ENCODE results near the gene OSGEPL1. TPM values are rescaled to one million over a fixed set of nuclear protein-coding genes. Genes with fewer than 3 reads are reported as not detected.
"Not testable (repeated sequence)": the region's sequence is repeated elsewhere in the genome, so short reads cannot be mapped to it uniquely, and the experiment has no call there.

OSGEPL1 gene
- total RNA-seq, result 8.5 TPM

DNA sequence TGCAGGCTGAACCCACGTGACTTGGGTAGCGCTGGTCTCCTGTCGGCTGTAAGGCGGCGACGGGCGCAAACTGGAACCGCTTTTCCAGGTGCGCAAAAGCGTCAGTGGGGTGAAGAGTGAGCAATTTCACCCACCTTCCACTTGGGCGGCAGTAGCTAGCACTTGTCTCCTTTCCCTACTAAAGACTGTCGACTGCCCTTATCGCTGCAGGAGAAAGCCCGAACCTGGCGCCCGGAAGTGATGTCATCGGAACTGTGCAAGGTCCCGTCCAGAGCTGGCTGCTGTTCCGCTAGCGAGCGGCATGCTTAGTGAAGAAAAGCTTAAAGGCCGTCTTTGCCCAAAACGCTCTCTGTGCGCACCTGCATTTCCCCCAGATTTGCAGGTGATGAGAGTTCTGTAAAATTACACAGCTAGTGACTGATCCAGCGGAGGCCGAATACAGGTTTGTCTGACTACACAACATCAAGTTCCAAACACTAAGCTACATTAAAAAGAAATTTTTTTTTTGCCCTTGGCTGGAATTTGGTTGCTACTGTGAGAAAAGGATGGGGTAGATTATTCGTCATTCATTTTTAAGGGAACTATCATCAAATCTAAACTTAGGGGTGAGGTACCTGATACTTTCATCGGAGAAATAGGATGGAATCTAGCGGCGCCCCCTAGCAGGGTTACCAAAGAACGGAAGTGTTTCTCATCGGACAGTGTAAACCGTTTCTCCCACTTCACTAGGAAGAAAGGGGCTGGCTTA, at the start of gene OSGEPL1:
Gene OSGEPL1, minus strand, starts transcription at position 242 of the 748 bp plus-strand sequence. CDS start 1,152 bp downstream, outside the sequence.
- peak; percentile 94 for DNase-seq (ENCODE audit: low spot score)

DNA sequence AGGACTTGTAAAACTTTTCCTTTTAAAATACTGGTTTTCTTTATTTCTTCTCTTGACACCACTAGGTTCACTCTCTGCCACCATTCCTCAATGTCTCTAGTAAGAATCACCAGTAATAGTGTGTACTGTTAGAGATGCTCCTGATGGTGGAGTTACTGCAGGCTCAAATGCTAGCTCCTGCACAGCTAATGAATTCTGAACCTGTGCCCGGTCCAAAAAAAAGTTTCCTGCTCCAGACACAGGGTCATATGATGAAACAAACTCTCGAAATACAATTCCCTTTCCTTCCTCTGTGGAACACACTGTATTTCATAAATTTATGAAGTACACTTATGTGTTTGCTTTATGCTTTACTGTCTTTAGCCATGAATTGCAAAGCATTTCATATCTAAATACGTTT, 40.8 kb upstream of the OSGEPL1 start:
- no peak for DNase-seq (ENCODE audit: low spot score)

- no peak for DNase-seq (ENCODE audit: low spot score)
Measured at GRCh38 chr2:189802396-189802912, 39.9 kb upstream of the OSGEPL1 start.

GRCh38 chr2:189799531-189799930, 36.9 kb upstream of the OSGEPL1 start:
- DNase-seq (ENCODE audit: low spot score), result no peak

DNA sequence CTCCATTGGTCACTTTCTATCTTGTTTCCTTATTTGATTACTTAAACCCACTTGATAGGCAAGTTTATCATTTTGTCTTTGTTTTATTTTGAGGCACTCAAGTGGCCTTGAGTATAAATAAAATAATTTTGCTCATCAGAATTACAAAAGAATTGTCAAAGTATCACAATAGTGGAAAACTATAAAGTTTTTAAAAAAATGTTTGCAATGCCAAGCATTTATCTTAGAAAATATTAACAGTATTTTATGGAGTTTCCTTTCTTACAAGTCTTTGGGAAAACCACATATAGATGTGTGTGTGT, 36.4 kb upstream of the OSGEPL1 start:
- no peak for DNase-seq (ENCODE audit: low spot score)

DNA sequence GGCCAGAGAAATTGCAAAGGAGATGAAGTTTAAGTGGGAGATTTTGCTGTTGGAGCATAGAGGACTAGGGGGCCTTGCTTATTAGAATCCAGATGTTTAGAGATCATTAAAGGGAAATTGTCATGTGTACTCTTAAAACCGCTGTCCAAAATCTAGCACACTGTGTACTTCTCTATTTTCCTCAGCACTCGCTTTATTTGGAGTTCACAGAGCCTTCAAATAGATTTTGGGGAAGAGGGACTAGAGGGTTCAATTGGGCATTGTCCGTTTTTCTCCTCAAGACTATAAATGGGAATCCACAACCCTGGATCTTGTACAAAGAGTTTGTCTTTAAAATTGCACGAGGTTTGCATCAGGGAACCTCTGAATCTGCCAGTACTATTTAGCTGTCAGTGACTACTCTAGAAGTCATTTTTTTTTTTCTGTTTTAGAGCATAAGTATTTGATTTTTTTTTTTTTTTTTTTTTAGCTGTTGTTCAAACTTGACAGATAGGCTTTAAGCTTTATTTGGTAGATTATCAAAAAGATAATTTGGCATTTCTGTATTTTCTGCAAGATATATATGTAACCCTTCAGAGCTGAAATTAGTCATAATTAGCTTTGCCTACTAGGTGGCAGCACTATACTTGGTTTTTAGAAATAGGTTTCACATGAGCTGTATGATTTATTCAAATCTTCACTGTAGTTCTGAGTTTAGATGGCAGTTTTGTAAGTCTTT, 35.9 kb upstream of the OSGEPL1 start:
- DNase-seq (ENCODE audit: low spot score), result no peak

- DNase-seq (ENCODE audit: low spot score), result no peak
Measured at GRCh38 chr2:189797902-189798301, 35.3 kb upstream of the OSGEPL1 start.

- no peak for DNase-seq (ENCODE audit: low spot score)
Measured at GRCh38 chr2:189794310-189794709, 31.7 kb upstream of the OSGEPL1 start.

DNA sequence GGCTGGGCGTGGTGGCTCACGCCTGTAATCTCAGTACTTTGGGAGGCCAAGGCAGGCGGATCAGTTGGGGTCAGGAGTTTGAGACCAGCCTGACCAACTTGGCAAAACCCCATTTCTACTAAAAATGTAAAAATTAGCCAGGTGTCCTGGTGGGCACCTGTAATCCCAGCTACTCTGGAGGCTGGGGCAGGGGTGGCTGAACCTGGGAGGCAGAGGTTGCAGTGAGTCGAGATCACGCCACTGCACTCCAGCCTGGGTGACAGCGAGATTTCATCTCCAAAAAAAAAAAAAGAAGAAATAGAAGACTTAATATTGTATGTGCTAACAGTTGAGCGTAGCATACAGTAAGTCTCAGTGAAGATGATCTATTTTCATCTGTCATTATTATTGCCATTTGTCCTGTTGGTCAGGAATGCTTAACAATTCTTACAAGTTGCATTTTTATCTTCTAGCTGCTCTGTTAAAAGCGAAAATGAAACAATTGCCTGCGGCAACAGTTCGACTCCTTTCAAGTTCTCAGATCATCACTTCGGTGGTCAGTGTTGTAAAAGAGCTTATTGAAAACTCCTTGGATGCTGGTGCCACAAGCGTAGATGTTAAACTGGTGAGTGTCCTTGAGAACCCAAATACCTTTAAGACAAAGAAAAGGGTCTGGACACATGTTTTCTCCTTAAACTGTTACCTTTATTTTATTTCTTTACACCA, 28.9 kb upstream of the OSGEPL1 start:
- DNase-seq (ENCODE audit: low spot score), result no peak

- DNase-seq (ENCODE audit: low spot score), result peak; percentile 95
Measured at GRCh38 chr2:189783927-189784867, 21.6 kb upstream of the OSGEPL1 start, which contains the start of the genes ORMDL1 and PMS1. Gene ORMDL1 (minus strand): TSS chr2:189784339. CDS start chr2:189782595, 1,744 bp downstream. Gene PMS1 (plus strand): TSS chr2:189784450. CDS start chr2:189791810, 7,360 bp downstream.

DNA sequence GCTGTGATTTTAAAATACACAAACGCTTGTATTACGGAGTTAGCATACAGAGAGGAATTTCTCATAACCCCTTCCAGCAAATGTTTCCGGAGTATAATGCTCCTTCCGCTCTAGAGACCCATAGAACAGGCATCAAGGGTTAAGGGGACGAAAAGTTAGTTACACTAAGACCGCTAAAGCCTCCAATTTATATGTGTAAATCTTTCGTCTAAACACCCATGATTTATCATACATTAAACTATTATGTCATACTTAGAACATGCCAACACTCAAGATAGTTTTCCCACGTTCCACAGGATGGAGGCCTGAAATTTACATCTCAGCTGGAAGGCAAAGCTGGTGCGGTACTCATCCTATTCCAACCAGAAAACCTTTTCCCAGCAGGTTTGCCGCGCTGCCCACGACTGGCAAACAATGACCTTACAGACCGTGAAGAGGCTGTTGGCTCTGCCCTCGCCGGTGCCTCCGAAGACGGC, 20.9 kb upstream of the OSGEPL1 start:
- DNase-seq (ENCODE audit: low spot score), result no peak

DNA sequence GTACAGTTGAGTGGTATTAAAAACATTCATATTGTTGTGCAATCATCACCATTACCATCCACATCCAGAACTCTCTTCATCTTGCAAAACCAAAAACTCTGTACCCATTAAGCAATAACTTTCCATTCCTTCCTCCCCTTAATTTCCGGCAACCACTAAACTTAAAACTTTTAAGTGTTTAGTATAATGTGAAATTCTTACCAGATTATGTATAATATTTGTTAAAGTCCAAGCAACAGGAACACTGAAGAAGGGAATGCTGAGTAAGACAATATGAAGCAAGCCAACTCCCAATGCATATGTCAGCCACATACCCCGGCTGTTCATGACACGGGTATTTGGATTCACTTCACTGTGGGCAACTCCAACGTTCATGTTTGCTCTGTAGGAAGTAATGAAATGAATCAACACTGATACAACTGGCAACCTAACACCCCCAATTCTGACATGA, 19.7 kb upstream of the OSGEPL1 start:
- DNase-seq (ENCODE audit: low spot score), result no peak

DNA sequence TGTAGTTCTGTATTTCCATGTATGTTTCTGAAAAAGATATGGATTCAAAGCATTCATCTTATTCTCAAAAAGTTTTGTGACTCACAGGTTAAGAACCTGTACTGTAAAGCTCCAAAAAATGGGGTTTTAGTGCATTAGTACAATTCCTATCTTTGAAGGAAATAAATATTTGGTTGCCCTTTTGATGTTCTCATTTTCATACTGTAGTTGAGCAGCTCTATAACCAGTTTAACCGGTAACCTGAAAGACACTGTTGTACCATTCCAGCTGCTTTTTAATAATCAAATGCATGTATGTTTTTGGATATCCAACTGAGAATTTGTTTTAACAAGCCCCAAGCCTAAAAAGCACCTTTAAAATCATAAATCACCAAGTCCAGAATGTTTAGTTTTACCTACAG, 9.6 kb upstream of the OSGEPL1 start:
- no peak for DNase-seq (ENCODE audit: low spot score)

DNA sequence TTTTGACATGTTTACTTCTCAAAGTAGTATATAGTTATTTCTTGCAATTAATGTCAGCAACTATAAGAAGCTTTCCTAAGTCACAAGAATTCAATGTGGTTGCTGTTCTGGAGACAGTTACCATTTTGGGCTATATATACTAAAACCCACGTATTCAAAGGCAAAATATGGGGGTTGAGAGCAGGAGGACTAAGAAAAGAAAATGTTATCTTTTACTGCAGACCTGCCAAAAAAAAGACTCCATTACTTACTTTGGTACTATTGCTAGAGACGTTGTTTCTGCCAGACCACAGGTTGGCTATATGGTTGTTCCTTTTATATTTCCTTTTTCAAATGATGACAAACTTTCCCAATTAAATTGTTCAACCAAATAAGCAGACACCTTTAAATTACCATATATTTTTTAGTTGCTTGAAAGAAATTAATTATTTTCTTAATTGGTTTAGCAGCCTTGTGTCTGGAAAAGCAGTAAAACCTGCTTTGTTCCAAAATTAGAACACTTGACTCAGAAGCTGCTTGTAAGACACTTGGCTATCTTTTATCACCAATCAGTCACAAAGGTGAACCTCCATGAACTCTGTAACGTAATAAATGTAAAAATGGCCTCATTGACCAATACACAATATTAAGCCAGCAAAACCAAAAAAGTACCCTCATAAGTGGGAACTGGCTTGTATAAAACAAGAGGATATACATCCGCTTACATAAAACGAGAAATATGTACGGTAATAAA, 8.2 kb upstream of the OSGEPL1 start:
- DNase-seq (ENCODE audit: low spot score), result no peak

- no peak for DNase-seq (ENCODE audit: low spot score)
Measured at GRCh38 chr2:189763908-189764661, 1.5 kb upstream of the OSGEPL1 start.

DNA sequence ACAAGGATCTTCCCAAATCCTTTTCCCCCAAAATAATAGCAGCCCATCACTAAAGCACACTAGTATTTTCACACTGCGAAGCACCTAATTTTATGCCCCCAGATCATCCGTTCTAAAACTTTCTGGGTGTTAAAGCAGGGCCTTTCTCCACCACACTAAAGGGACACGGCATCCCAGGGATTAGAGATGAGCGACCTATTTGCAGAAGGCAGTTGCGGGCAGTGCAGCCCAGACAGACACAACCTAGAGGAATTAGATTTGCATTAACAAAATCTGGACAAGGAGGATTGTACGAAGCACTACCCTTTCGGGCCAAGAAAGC, 402 bp downstream of the OSGEPL1 start:
- DNase-seq (ENCODE audit: low spot score), result no peak

- not testable (repeated sequence) for DNase-seq (ENCODE audit: low spot score)
Measured at GRCh38 chr2:189760154-189760553, 2.4 kb downstream of the OSGEPL1 start.

DNA sequence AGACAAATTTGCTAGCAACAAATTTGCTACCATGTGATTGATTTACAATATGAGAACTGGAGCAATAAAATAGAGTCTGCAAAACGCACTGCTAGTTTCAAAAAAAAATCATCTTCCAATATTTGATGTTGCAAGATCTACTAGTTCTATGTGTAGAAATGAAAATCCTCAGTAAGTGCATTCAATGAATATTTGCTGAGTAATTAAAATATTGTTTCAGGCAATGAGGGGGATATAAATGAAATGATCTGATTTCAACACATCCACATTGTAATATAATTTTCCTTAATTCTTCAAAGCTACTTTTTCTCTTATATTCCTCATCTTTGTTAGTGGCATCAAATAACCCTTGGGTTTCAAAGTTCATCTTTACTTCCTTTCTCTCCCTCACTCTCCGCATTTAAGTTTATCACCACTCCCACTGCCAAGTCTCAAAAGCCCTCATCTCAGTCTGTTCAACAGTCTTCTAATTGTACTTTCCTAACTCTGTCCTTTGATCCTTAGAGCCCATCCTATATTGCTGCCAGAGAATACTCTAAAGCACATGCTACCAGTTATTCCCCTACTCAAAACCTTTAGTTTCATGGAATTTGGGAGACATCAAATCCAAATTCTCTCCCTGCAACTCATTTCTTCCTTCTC, 6.2 kb downstream of the OSGEPL1 start:
- no peak for DNase-seq (ENCODE audit: low spot score)

DNA sequence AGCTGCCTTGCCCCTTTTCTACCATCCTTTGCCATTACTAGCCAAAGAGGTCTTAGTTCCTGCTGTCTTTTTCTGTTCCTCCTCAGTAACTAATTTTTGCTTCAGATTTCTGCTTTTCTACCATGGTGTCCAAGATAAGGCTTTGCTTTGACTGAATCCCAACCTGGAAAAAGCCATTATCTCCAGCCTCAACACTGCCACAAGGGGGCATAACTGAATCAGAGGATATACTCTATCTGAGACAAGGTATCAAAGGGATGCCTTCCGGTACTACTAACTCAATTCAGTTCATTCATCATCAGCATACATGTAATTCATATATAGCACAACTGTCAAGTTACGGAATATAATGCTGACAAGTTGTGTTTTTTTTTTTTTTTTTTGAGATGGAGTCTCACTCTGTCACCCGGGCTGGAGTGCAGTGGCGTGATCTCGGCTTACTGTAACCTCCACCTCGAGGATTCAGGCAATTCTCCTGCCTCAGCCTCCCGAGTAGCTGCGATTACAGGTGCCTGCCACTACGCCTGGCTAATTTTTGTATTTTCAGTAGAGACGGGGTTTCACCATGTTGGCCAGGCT, 11.4 kb downstream of the OSGEPL1 start:
- DNase-seq (ENCODE audit: low spot score), result no peak
